NCI-H82 treated with DMSO at 0.1 percent for 48 hours (cell line): Measurements from ENCODE around the gene GSTM1.
"Not testable (repeated sequence)": the region's sequence is repeated elsewhere in the genome, so short reads cannot be mapped to it uniquely, and the experiment has no call there.

Source experiments
- DNase-seq: peaks from one replicate; lab custom pipeline; 2025; ENCODE audit not compliant: unreplicated experiment; lab: John Stamatoyannopoulos, UW

The GSTM1 gene

GRCh38 chr1:109697066-109697465 is 9.4 kb downstream of the GSTM1 start:
- DNase-seq: no peak

- DNase-seq: not testable (repeated sequence)
Observed at GRCh38 chr1:109697861-109698260, 10.2 kb downstream of the GSTM1 start.

GRCh38 chr1:109702940-109703339 is 15.3 kb downstream of the GSTM1 start:
- not testable (repeated sequence) for DNase-seq

GRCh38 chr1:109704173-109704572 is 16.6 kb downstream of the GSTM1 start:
- DNase-seq: no peak

- no peak for DNase-seq
Observed at GRCh38 chr1:109705411-109705810, 17.8 kb downstream of the GSTM1 start.

- DNase-seq: not testable (repeated sequence)
Observed at GRCh38 chr1:109708949-109709348, 21.3 kb downstream of the GSTM1 start.

- DNase-seq: not testable (repeated sequence)
Observed at GRCh38 chr1:109709822-109710221, 22.2 kb downstream of the GSTM1 start.

GRCh38 chr1:109711593-109712320 is 24.1 kb downstream of the GSTM1 start, which contains the start of gene GSTM5:
TSS of gene GSTM5 (plus strand) at chr1:109712251. CDS start at chr1:109712313, 62 bp downstream.
- not testable (repeated sequence) for DNase-seq

- DNase-seq: no peak
Observed at GRCh38 chr1:109712321-109712864, 24.8 kb downstream of the GSTM1 start.

GRCh38 chr1:109713636-109714035 is 26.0 kb downstream of the GSTM1 start:
- DNase-seq: no peak

GRCh38 chr1:109714661-109715372 is 27.2 kb downstream of the GSTM1 start:
- DNase-seq: no peak

- DNase-seq: no peak
Observed at GRCh38 chr1:109716121-109716520, 28.5 kb downstream of the GSTM1 start.

- no peak for DNase-seq
Observed at GRCh38 chr1:109716570-109717090, 29.0 kb downstream of the GSTM1 start.

GRCh38 chr1:109717729-109718128 is 30.1 kb downstream of the GSTM1 start:
- DNase-seq: no peak

- DNase-seq: no peak
Observed at GRCh38 chr1:109718495-109718894, 30.9 kb downstream of the GSTM1 start.

GRCh38 chr1:109719337-109719837 is 31.8 kb downstream of the GSTM1 start:
- no peak for DNase-seq

GRCh38 chr1:109721042-109721441 is 33.4 kb downstream of the GSTM1 start:
- DNase-seq: no peak

GRCh38 chr1:109721971-109722370 is 34.4 kb downstream of the GSTM1 start:
- no peak for DNase-seq

- no peak for DNase-seq
Observed at GRCh38 chr1:109722908-109723691, 35.5 kb downstream of the GSTM1 start.

GRCh38 chr1:109724933-109725332 is 37.3 kb downstream of the GSTM1 start:
- DNase-seq: no peak

GRCh38 chr1:109725510-109725909 is 37.9 kb downstream of the GSTM1 start:
- no peak for DNase-seq
